BJ (cell line): ENCODE measurements around the gene ATP9B. TPM values are rescaled to one million over a fixed set of nuclear protein-coding genes. Genes with fewer than 3 reads are reported as not detected.
"Not testable (repeated sequence)": the region's sequence is repeated elsewhere in the genome, so short reads cannot be mapped to it uniquely, and the experiment has no call there.

ENCODE experiments used
- CTCF ChIA-PET: fragments of 350-600 bp; formaldehyde crosslinking; extraction: SDS; loops from one replicate; lab custom pipeline; 2021; ENCODE audit warnings: antibody characterized with exemption, inconsistent platforms; lab: Yijun Ruan, JAX
- POLR2A ChIA-PET: fragments of 300-600 bp; sonication (Branson Sonifier 250); formaldehyde crosslinking; extraction: SDS; loops from one replicate; lab custom pipeline; 2021; ENCODE audit warnings: antibody characterized with exemption; lab: Charles Lee
- DNase-seq: peaks from one replicate; pipeline ENCODE4 v3.0.0-alpha.2; 2011; ENCODE audit warnings: low read depth
- H3K27me3 ChIP-seq: 2 replicates; pipeline ENCODE4 v1.6.0; 2011; ENCODE audit warnings: low read length; ENCODE audit not compliant: control insufficient read depth, insufficient read depth
- H3K36me3 ChIP-seq: 2 replicates; pipeline ENCODE4 v1.5.1; 2011; ENCODE audit warnings: low read length; ENCODE audit not compliant: control insufficient read depth, insufficient read depth
- H3K4me3 ChIP-seq: 2 replicates; pipeline ENCODE4 v1.5.1; 2011; ENCODE audit warnings: low read depth, mild to moderate bottlenecking, control low read depth, low read length
- CTCF ChIP-seq: IDR thresholded peaks from 2 replicates; pipeline ENCODE4 v1.5.1; 2011; ENCODE audit warnings: low read depth, mild to moderate bottlenecking, control low read depth, inconsistent platforms, low read length, moderate library complexity; ENCODE audit not compliant: insufficient read depth
- polyA plus RNA-seq: library from polyadenylated mRNA; depleted of rRNA; stranded (reverse); fragments of >200 nt; gene quantifications from 2 replicates; pipeline ENCODE4 v1.2.3, GENCODE V29; 2011

Gene ATP9B
- polyA plus RNA-seq, 1 experiment: 17.4 TPM

- no peak for TF ChIP-seq CTCF
- Histone ChIP-seq H3K27me3 (no peaks in the 10 kb centered on the region), H3K36me3 (peaks cover 1% of the 10 kb centered on the region), H3K4me3 (no peak overlapping the region)
- ChIA-PET POLR2A (no interaction called here), CTCF (no interaction called here)
- DNase-seq: no peak
Measured at GRCh38 chr18:79327199-79327721, 258.1 kb downstream of the ATP9B start.

- H3K36me3 ChIP-seq, DNase-seq, CTCF ChIA-PET, H3K4me3 ChIP-seq, H3K27me3 ChIP-seq, POLR2A ChIA-PET: not testable (repeated sequence)
Measured at GRCh38 chr18:79327915-79328314, 258.7 kb downstream of the ATP9B start.

- Histone ChIP-seq H3K27me3 (no peaks in the 10 kb centered on the region), H3K4me3 (no peak overlapping the region), H3K36me3 (peaks cover 1% of the 10 kb centered on the region)
- no peak for DNase-seq
- POLR2A ChIA-PET: no interaction called here
- CTCF ChIA-PET: no interaction called here
- TF ChIP-seq CTCF: no peak
Measured at GRCh38 chr18:79328887-79329286, 259.7 kb downstream of the ATP9B start.

- Histone ChIP-seq H3K36me3 (peaks cover 1% of the 10 kb centered on the region), H3K27me3 (no peaks in the 10 kb centered on the region), H3K4me3 (no peak overlapping the region)
- ChIA-PET POLR2A (no interaction called here), CTCF (no interaction called here)
- no peak for TF ChIP-seq CTCF
- DNase-seq: no peak
Measured at GRCh38 chr18:79329786-79330185, 260.6 kb downstream of the ATP9B start.

- no peak for DNase-seq
- Histone ChIP-seq H3K27me3 (no peaks in the 10 kb centered on the region), H3K4me3 (no peak overlapping the region), H3K36me3 (peaks cover 1% of the 10 kb centered on the region)
- ChIA-PET CTCF (no interaction called here), POLR2A (no interaction called here)
- TF ChIP-seq CTCF: no peak
Measured at GRCh38 chr18:79332646-79333045, 263.5 kb downstream of the ATP9B start.

- TF ChIP-seq CTCF: no peak
- no peaks in the 10 kb centered on the region for H3K27me3 ChIP-seq
- no peak for DNase-seq
- ChIA-PET POLR2A (no interaction called here), CTCF (no interaction called here)
- peaks cover 1% of the 10 kb centered on the region for H3K36me3 ChIP-seq
- H3K4me3 ChIP-seq: no peak overlapping the region
Measured at GRCh38 chr18:79333046-79333445, 263.9 kb downstream of the ATP9B start.
